ENCODE data around the gene PABPN1. TPM values are rescaled to one million over a fixed set of nuclear protein-coding genes. Genes with fewer than 3 reads are reported as not detected.
A peak's percentile ranks its signal among the peaks of the same experiment; 100 is the strongest.

The PABPN1 gene
- total RNA-seq, 1 donor from 2014 or later, result 67.7 TPM

GRCh38 chr14:23365036-23365731, 43.9 kb downstream of the PABPN1 start, which contains the start of gene EFS:
Gene EFS, minus strand, starts transcription at chr14:23365172. Its CDS starts 147 bp downstream, at chr14:23365025.
- ATAC-seq (ENCODE audit: poor library complexity) (peak; percentile 71), DNase-seq (peak; percentile 71)
- intact Hi-C loops (cut with DNase I), result no loop called here

GRCh38 chr14:23365732-23366425, 44.6 kb downstream of the PABPN1 start:
- peak; percentile 81 for ATAC-seq (ENCODE audit: poor library complexity)
- intact Hi-C loops (cut with DNase I), result no loop called here
- peak; percentile 57 for DNase-seq

GRCh38 chr14:23366426-23366921, 45.2 kb downstream of the PABPN1 start:
- intact Hi-C loops (cut with DNase I), result no loop called here
- ATAC-seq (ENCODE audit: poor library complexity) (peak; percentile 67), DNase-seq (peak; percentile 82)

GRCh38 chr14:23370221-23370620, 49.0 kb downstream of the PABPN1 start:
- intact Hi-C loops (cut with DNase I), result loop anchor here (10.0 kb wide), 1 partner anchor 105 kb away; no protein-coding TSS in a partner anchor
- no peak for ATAC-seq (ENCODE audit: poor library complexity)
- DNase-seq, result no peak

- no peak for ATAC-seq (ENCODE audit: poor library complexity)
- no peak for DNase-seq
- intact Hi-C loops (cut with DNase I), result loop anchor here (10.0 kb wide), 1 partner anchor 107 kb away; no protein-coding TSS in a partner anchor
Measured at GRCh38 chr14:23371865-23372264, 50.6 kb downstream of the PABPN1 start.

- DNase-seq, result no peak
- intact Hi-C loops (cut with DNase I), result loop anchor here (10.0 kb wide), 1 partner anchor 108 kb away; no protein-coding TSS in a partner anchor
- no peak for ATAC-seq (ENCODE audit: poor library complexity)
Measured at GRCh38 chr14:23372509-23372908, 51.3 kb downstream of the PABPN1 start, which contains the start of gene IL25. Gene IL25, plus strand, starts transcription at chr14:23372809.

- DNase-seq (no peak), ATAC-seq (ENCODE audit: poor library complexity) (no peak)
- intact Hi-C loops (cut with DNase I), result loop anchor here (10.0 kb wide), 1 partner anchor 108 kb away; no protein-coding TSS in a partner anchor
Measured at GRCh38 chr14:23373041-23373440, 51.8 kb downstream of the PABPN1 start.

Other genes starting within 250 kb of the PABPN1 start
- gene ACIN1, start 226.3 kb upstream of the PABPN1 start, total RNA-seq, result 65.8 TPM
- gene C14orf119, start 226.0 kb upstream of the PABPN1 start, total RNA-seq, result 20.6 TPM
- not detected for gene CIROP, start 216.5 kb upstream of the PABPN1 start, total RNA-seq
- not detected for gene CEBPE, start 202.2 kb upstream of the PABPN1 start, total RNA-seq
- 11.6 TPM for gene SLC7A8, start 137.8 kb upstream of the PABPN1 start, total RNA-seq
- not detected for gene RNF212B, start 83.5 kb upstream of the PABPN1 start, total RNA-seq
- gene HOMEZ, start 35.3 kb upstream of the PABPN1 start, total RNA-seq, result 6.5 TPM
- 6.7 TPM for gene PPP1R3E, start 18.6 kb upstream of the PABPN1 start, total RNA-seq
- gene BCL2L2, start 14.6 kb upstream of the PABPN1 start, total RNA-seq, result 37.3 TPM
- gene SLC22A17, start 31.4 kb downstream of the PABPN1 start, total RNA-seq, result 10.3 TPM
- gene EFS, start 43.7 kb downstream of the PABPN1 start, total RNA-seq, result 3.2 TPM
- gene IL25, start 51.4 kb downstream of the PABPN1 start, total RNA-seq, result not detected
- gene CMTM5, start 55.6 kb downstream of the PABPN1 start, total RNA-seq, result 0.27 TPM
- 4,934 TPM for gene MYH6, start 86.8 kb downstream of the PABPN1 start, total RNA-seq
- gene MYH7, start 114.2 kb downstream of the PABPN1 start, total RNA-seq, result 11,793 TPM
- 17.0 TPM for gene NGDN, start 148.2 kb downstream of the PABPN1 start, total RNA-seq
- gene ZFHX2, start 230.3 kb downstream of the PABPN1 start, total RNA-seq, result 0.97 TPM
- 15.4 TPM for gene THTPA, start 234.8 kb downstream of the PABPN1 start, total RNA-seq
- 10.7 TPM for gene AP1G2, start 246.3 kb downstream of the PABPN1 start, total RNA-seq